H1 (cell line): Measurements from ENCODE around the gene SFN. TPM values are rescaled to one million over a fixed set of nuclear protein-coding genes. Genes with fewer than 3 reads are reported as not detected.

ENCODE experiments used
- CTCF ChIA-PET: fragments of 300-600 bp; sonication (Branson Sonifier 250); formaldehyde crosslinking; loops from one replicate; lab custom pipeline; 2021; ENCODE audit not compliant: partially characterized antibody; lab: Charles Lee
- POLR2A ChIA-PET: fragments of 300-600 bp; sonication (Branson Sonifier 250); formaldehyde crosslinking; loops from one replicate; lab custom pipeline; 2021; ENCODE audit warnings: inconsistent platforms; ENCODE audit not compliant: partially characterized antibody; lab: Charles Lee
- DNase-seq, 2 experiments: peaks; one replicate each; pipeline versions ENCODE4 v3.0.0 to v3.0.0-alpha.2; 2010 to 2022; ENCODE audit warnings: low spot score in 2 of 2, low read depth in 1 of 2, mixed read lengths in 1 of 2
- FAIRE-seq: peaks from 2 replicates; lab custom pipeline; 2011; peaks lifted over from hg19 to GRCh38; lab: Jason Lieb, UNC
- H2AFZ ChIP-seq: 2 replicates; pipeline ENCODE4 v1.8.1; 2012; ENCODE audit warnings: low read length, inconsistent platforms
- H2AK5ac ChIP-seq: 2 replicates; pipeline ENCODE4 v1.6.1; 2013; ENCODE audit warnings: low read depth, low read length
- H2BK120ac ChIP-seq: replicated peaks from 2 replicates; pipeline ENCODE3; 2013; ENCODE audit warnings: low read depth, low read length, inconsistent platforms
- H2BK12ac ChIP-seq: 2 replicates; pipeline ENCODE4 v1.6.1; 2013; ENCODE audit warnings: low read depth, low read length
- H2BK15ac ChIP-seq: 2 replicates; pipeline ENCODE4 v1.6.1; 2013; ENCODE audit warnings: low read length
- H2BK20ac ChIP-seq: 2 replicates; pipeline ENCODE4 v1.6.1; 2013; ENCODE audit warnings: low read length
- H2BK5ac ChIP-seq: 2 replicates; pipeline ENCODE4 v1.6.1; 2013; ENCODE audit warnings: low read depth, low read length
- H3K14ac ChIP-seq: 2 replicates; pipeline ENCODE4 v1.6.1; 2013; ENCODE audit warnings: inconsistent platforms; ENCODE audit not compliant: insufficient read length
- H3K18ac ChIP-seq: 2 replicates; pipeline ENCODE4 v1.6.1; 2013; ENCODE audit warnings: low read length; ENCODE audit errors: extremely low read depth
- H3K23ac ChIP-seq: 2 replicates; pipeline ENCODE4 v1.6.1; 2013; ENCODE audit warnings: inconsistent platforms; ENCODE audit not compliant: insufficient read length
- H3K23me2 ChIP-seq: 2 replicates; pipeline ENCODE4 v1.6.1; 2013; ENCODE audit warnings: low read depth, low read length
- H3K27ac ChIP-seq: 2 replicates; pipeline ENCODE4 v1.6.1; 2011; ENCODE audit warnings: low read depth, low read length, inconsistent platforms
- H3K27me3 ChIP-seq, 4 experiments: replicated peaks in 1 of 4; 1 replicate in 1 of 4; 2 replicates in 3 of 4; pipeline versions ENCODE4 v1.6.1 to v1.8.1; 2011 to 2013; ENCODE audit warnings: low read length in 3 of 4, mild to moderate bottlenecking in 3 of 4, inconsistent platforms in 2 of 4, mixed read lengths in 2 of 4, moderate library complexity in 1 of 4; ENCODE audit not compliant: control insufficient read depth in 3 of 4, insufficient read depth in 3 of 4; ENCODE audit errors: extremely low read depth in 1 of 4
- H3K36me3 ChIP-seq, 4 experiments: 2 replicates each; pipeline versions ENCODE4 v1.6.1 to v1.8.1; 2011 to 2013; ENCODE audit warnings: mild to moderate bottlenecking in 4 of 4, low read length in 3 of 4, moderate library complexity in 2 of 4, control low read depth in 1 of 4, inconsistent platforms in 1 of 4; ENCODE audit not compliant: insufficient read depth in 4 of 4, control insufficient read depth in 2 of 4
- H3K4ac ChIP-seq: replicated peaks from 2 replicates; pipeline ENCODE3; 2013; ENCODE audit warnings: low read length, low read depth, mixed read lengths, inconsistent platforms; ENCODE audit not compliant: insufficient read length
- H3K4me1 ChIP-seq, 4 experiments: replicated peaks in 1 of 4; 1 replicate in 1 of 4; 2 replicates in 3 of 4; pipeline versions ENCODE4 v1.6.1 to v1.8.1; 2011 to 2013; ENCODE audit warnings: low read length in 3 of 4, inconsistent platforms in 2 of 4, mixed read lengths in 1 of 4; ENCODE audit not compliant: insufficient read depth in 4 of 4, control insufficient read depth in 3 of 4
- H3K4me2 ChIP-seq, 2 experiments: 2 replicates each; pipeline versions ENCODE4 v1.6.1 to v1.8.1; 2011 to 2013; ENCODE audit warnings: low read depth in 2 of 2, low read length in 2 of 2, control low read depth in 1 of 2, inconsistent platforms in 1 of 2, mild to moderate bottlenecking in 1 of 2; ENCODE audit not compliant: insufficient read depth in 1 of 2
- H3K4me3 ChIP-seq, 4 experiments: fragments of 200-600, 300-600 bp in 1 of 4; sonication (generic), shearing (Covaris generic), sonication (Bioruptor Twin) in 1 of 4; 2 replicates each; pipeline versions ENCODE4 v1.5.1 to v1.8.1; 2011 to 2016; ENCODE audit warnings: low read length in 4 of 4, low read depth in 3 of 4, control low read depth in 2 of 4, inconsistent platforms in 2 of 4, mild to moderate bottlenecking in 2 of 4, mixed read lengths in 1 of 4, moderate library complexity in 1 of 4; ENCODE audit not compliant: insufficient read depth in 2 of 4; ENCODE audit errors: extremely low read depth in 1 of 4
- H3K56ac ChIP-seq: replicated peaks from 2 replicates; pipeline ENCODE3; 2013; ENCODE audit warnings: low read depth, mild to moderate bottlenecking, mixed read lengths, low read length, inconsistent platforms; ENCODE audit not compliant: insufficient read length
- H3K79me1 ChIP-seq: 2 replicates; pipeline ENCODE4 v1.6.1; 2013; ENCODE audit warnings: low read depth, low read length, control low read depth
- H3K79me2 ChIP-seq, 2 experiments: 2 replicates each; pipeline versions ENCODE4 v1.6.1 to v1.8.1; 2012 to 2013; ENCODE audit warnings: low read length in 2 of 2, mild to moderate bottlenecking in 2 of 2, inconsistent platforms in 1 of 2; ENCODE audit not compliant: insufficient read depth in 2 of 2, control insufficient read depth in 1 of 2
- H3K9ac ChIP-seq, 4 experiments: replicated peaks in 1 of 4; 1 replicate in 1 of 4; 2 replicates in 3 of 4; pipeline versions ENCODE4 v1.6.1 to v1.8.1; 2011 to 2013; ENCODE audit warnings: low read depth in 3 of 4, low read length in 3 of 4, control low read depth in 2 of 4, mild to moderate bottlenecking in 2 of 4, moderate library complexity in 2 of 4, inconsistent platforms in 1 of 4; ENCODE audit errors: extremely low read depth in 1 of 4
- H3K9me3 ChIP-seq, 2 experiments: 2 replicates each; pipeline versions ENCODE4 v1.6.1 to v1.8.1; 2012 to 2013; ENCODE audit warnings: mild to moderate bottlenecking in 2 of 2, moderate library complexity in 2 of 2, control low read depth in 1 of 2, inconsistent platforms in 1 of 2, low read depth in 1 of 2, low read length in 1 of 2, mixed read lengths in 1 of 2; ENCODE audit not compliant: insufficient read depth in 2 of 2
- H4K20me1 ChIP-seq, 2 experiments: replicated peaks in 1 of 2; 2 replicates each; pipeline versions ENCODE3 to v1.8.1; 2011 to 2013; ENCODE audit warnings: inconsistent platforms in 2 of 2, low read length in 2 of 2, mild to moderate bottlenecking in 1 of 2; ENCODE audit not compliant: insufficient read depth in 2 of 2, control insufficient read depth in 1 of 2
- H4K5ac ChIP-seq: 2 replicates; pipeline ENCODE4 v1.6.1; 2013; ENCODE audit warnings: low read length, low read depth, mixed read lengths, inconsistent platforms; ENCODE audit not compliant: insufficient read length
- H4K8ac ChIP-seq: 2 replicates; pipeline ENCODE4 v1.8.0; 2013; ENCODE audit warnings: mild to moderate bottlenecking, moderate library complexity, low read length, inconsistent platforms; ENCODE audit not compliant: insufficient read depth; ENCODE audit errors: extremely low read depth
- H4K91ac ChIP-seq: replicated peaks from 2 replicates; pipeline ENCODE3; 2013; ENCODE audit warnings: low read length, mixed read lengths, inconsistent platforms; ENCODE audit not compliant: insufficient read length
- CTCF ChIP-seq, 3 experiments: IDR thresholded peaks; 1 replicate in 2 of 3; 2 replicates in 1 of 3; pipeline versions ENCODE4 v1.5.1 to v1.6.1; 2011; ENCODE audit warnings: low read length in 3 of 3, mild to moderate bottlenecking in 3 of 3, inconsistent platforms in 2 of 3, low read depth in 1 of 3, moderate library complexity in 1 of 3; ENCODE audit not compliant: insufficient read depth in 1 of 3; ENCODE audit errors: control extremely low read depth in 1 of 3
- FOSL1 ChIP-seq: IDR thresholded peaks from 2 replicates; pipeline ENCODE4 v1.6.1; 2011; ENCODE audit warnings: mild to moderate bottlenecking, low read depth, low read length, moderate library complexity; ENCODE audit not compliant: insufficient read depth
- GTF2F1 ChIP-seq: IDR thresholded peaks from 2 replicates; pipeline ENCODE4 v1.6.1; 2012; ENCODE audit warnings: low read depth, low read length, improper control_type of control experiment, borderline replicate concordance
- KDM1A ChIP-seq: fragments of 200-600, 300-600 bp; sonication (generic); IDR thresholded peaks from 2 replicates; pipeline ENCODE4 v1.7.1; 2016; ENCODE audit warnings: mild to moderate bottlenecking, low read length, borderline replicate concordance
- KDM4A ChIP-seq: IDR thresholded peaks from one replicate; pipeline ENCODE4 v1.7.1; 2012; ENCODE audit warnings: low read depth, mild to moderate bottlenecking, moderate library complexity, low read length, inconsistent platforms; ENCODE audit not compliant: severe bottlenecking
- SAP30 ChIP-seq: fragments of 300-600 bp; sonication (generic); IDR thresholded peaks from 2 replicates; pipeline ENCODE4 v1.7.1; 2012; ENCODE audit warnings: low read length, moderate library complexity, mild to moderate bottlenecking, inconsistent platforms; ENCODE audit not compliant: insufficient read depth, insufficient replicate concordance
- SIRT6 ChIP-seq: IDR thresholded peaks from one replicate; pipeline ENCODE4 v1.7.1; 2012; ENCODE audit warnings: low read length, inconsistent platforms
- SP4 ChIP-seq: IDR thresholded peaks from 2 replicates; pipeline ENCODE4 v1.6.1; 2012; ENCODE audit warnings: low read length, inconsistent platforms
- WGBS, 2 experiments: shearing (Covaris generic) in 1 of 2; methylation state at CpG; one replicate each; pipeline versions ENCODE4 v1.1.6 to v1.1.7; 2013 to 2015; ENCODE audit warnings: low lambda C conversion rate in 2 of 2, mixed read lengths in 2 of 2, inconsistent platforms in 1 of 2, low coverage in 1 of 2, missing lambda C conversion rate in 1 of 2; ENCODE audit not compliant: insufficient replicate concordance in 2 of 2, insufficient coverage in 1 of 2, insufficient read length in 1 of 2; ENCODE audit errors: extremely low coverage in 1 of 2, missing lambda C conversion rate in 1 of 2; 5-methylcytosine and 5-hydroxymethylcytosine counted together
- polyA plus RNA-seq, 7 experiments: library from polyadenylated mRNA; depleted of rRNA in 3 of 7; stranded (reverse) in 5 of 7; unstranded in 2 of 7; fragments of >200 nt in 5 of 7; fragments of 200-250 nt in 2 of 7; gene quantifications; 1 replicate in 5 of 7; 2 replicates in 1 of 7; 4 replicates in 1 of 7; pipeline versions ENCODE4 v1.2.1 to v1.2.3, GENCODE V29; 2011 to 2013; ENCODE audit warnings: missing spikeins in 2 of 7, mixed read lengths in 2 of 7
- total RNA-seq: library from RNA; stranded (reverse); fragmentation: NEBNext Ultra II Directional; extraction: Animal tissue kit (Norgen Biotek cat#: 25700); gene quantifications from 2 replicates; pipeline ENCODE4 v1.2.1, GENCODE V29; 2021
- TF ChIP-seq, protein P1 (sequence below): IDR thresholded peaks from 2 replicates; pipeline ENCODE4 v1.6.1; 2012; ENCODE audit warnings: low read length, inconsistent platforms

The SFN gene
- total and polyA plus RNA-seq, 2 of the 8 experiments (the other 6 are each of a cell fraction or from before 2014, with no cell fraction given) = 3.3 to 3.9 TPM

DNA sequence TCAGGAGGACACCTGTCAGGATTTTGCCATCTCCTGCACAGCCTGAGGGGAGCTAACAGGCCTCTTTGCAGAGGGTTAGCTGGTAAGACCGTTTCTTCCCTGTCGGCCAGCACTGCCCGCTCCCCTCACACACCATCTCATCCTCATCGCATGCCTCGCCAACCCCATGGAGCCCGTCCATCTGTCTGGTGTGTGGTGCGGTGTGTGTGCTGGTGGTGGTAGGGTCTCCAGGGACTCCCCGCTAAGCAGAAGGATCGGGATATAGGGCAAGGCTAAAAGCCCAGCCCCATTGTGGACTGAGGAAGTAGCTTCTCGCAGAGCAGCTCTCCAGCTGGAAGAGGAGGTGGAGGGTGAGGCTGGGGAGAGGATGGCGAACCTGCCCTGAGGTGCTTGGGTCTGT, 6.8 kb upstream of the SFN start:
- POLR2A ChIA-PET = interaction anchor here (0.7 to 2.2 kb wide), 8 partner anchors 9 to 385 kb away, joined by 3 to 7 read pairs (median 4); partner anchors contain the start of genes GPN2 and HMGN2
- H3K18ac ChIP-seq = no peak overlapping the region
- 82% methylated on average over 11 of the region's 11 CpGs; no CpG with 5 or more reads in 1 of the 2 experiments for WGBS, 2 experiments
- H3K79me1 ChIP-seq = no peaks in the 10 kb centered on the region
- no peak overlapping the region for H3K23ac ChIP-seq
- peaks cover 0 to 5% of the 10 kb centered on the region in 2 experiments for H4K20me1 ChIP-seq
- H3K14ac ChIP-seq = no peak overlapping the region
- H2AK5ac ChIP-seq = no peak overlapping the region
- H2BK5ac ChIP-seq = no peak overlapping the region; the same call in 1 of the 2 replicates
- H3K56ac ChIP-seq = no peak overlapping the region
- no peak overlapping the region; a peak in 1 of 7 replicates for H3K9ac ChIP-seq
- H2BK120ac ChIP-seq = no peak overlapping the region
- H3K4me2 ChIP-seq = no peak overlapping the region
- H4K8ac ChIP-seq = no peak overlapping the region
- no peaks in the 10 kb centered on the region; a peak in 1 of 7 replicates for H3K27me3 ChIP-seq
- H3K36me3 ChIP-seq = peaks cover 0 to 10% (median 5%) of the 10 kb centered on the region in 4 experiments; a peak in 5 of 8 replicates
- H4K91ac ChIP-seq = no peak overlapping the region
- H3K27ac ChIP-seq = no peak overlapping the region
- H3K4me1 ChIP-seq = peaks cover 0 to 10% (median 6%) of the 10 kb centered on the region in 4 experiments; a peak in 6 of 7 replicates
- DNase-seq = no peak
- H2BK20ac ChIP-seq = no peak overlapping the region
- no peaks in the 10 kb centered on the region for H3K79me2 ChIP-seq
- CTCF ChIA-PET = interaction anchor here (0.5 to 22.8 kb wide), 8 partner anchors 23 to 1118 kb away, joined by 3 to 547 read pairs (median 3); partner anchors contain the start of gene GPN2
- no peak for FAIRE-seq
- no peak overlapping the region for H2BK15ac ChIP-seq
- no peaks in the 10 kb centered on the region for H3K9me3 ChIP-seq
- no peak overlapping the region for H3K4ac ChIP-seq
- H3K23me2 ChIP-seq = no peaks in the 10 kb centered on the region
- H2BK12ac ChIP-seq = no peak overlapping the region
- no peak overlapping the region for H2AFZ ChIP-seq
- H4K5ac ChIP-seq = no peak overlapping the region
- no peak overlapping the region for H3K4me3 ChIP-seq
- TF ChIP-seq, protein P1, sequence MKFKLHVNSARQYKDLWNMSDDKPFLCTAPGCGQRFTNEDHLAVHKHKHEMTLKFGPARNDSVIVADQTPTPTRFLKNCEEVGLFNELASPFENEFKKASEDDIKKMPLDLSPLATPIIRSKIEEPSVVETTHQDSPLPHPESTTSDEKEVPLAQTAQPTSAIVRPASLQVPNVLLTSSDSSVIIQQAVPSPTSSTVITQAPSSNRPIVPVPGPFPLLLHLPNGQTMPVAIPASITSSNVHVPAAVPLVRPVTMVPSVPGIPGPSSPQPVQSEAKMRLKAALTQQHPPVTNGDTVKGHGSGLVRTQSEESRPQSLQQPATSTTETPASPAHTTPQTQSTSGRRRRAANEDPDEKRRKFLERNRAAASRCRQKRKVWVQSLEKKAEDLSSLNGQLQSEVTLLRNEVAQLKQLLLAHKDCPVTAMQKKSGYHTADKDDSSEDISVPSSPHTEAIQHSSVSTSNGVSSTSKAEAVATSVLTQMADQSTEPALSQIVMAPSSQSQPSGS = no peak
- no peak for TF ChIP-seq SP4
- TF ChIP-seq CTCF (IDR thresholded peaks at IDR 0.05; ENCODE audit: control extremely low read depth in 1 of 3, insufficient read depth in 1 of 3, low read depth in 1 of 3, low read length in 3 of 3) = no peak
- TF ChIP-seq SAP30 = no peak
- TF ChIP-seq FOSL1 = no peak
- TF ChIP-seq KDM4A = no peak
- no peak for TF ChIP-seq KDM1A
- no peak for TF ChIP-seq SIRT6
- TF ChIP-seq GTF2F1 = no peak
